Measurements from ENCODE around the gene FAM117B.

The FAM117B gene

DNA sequence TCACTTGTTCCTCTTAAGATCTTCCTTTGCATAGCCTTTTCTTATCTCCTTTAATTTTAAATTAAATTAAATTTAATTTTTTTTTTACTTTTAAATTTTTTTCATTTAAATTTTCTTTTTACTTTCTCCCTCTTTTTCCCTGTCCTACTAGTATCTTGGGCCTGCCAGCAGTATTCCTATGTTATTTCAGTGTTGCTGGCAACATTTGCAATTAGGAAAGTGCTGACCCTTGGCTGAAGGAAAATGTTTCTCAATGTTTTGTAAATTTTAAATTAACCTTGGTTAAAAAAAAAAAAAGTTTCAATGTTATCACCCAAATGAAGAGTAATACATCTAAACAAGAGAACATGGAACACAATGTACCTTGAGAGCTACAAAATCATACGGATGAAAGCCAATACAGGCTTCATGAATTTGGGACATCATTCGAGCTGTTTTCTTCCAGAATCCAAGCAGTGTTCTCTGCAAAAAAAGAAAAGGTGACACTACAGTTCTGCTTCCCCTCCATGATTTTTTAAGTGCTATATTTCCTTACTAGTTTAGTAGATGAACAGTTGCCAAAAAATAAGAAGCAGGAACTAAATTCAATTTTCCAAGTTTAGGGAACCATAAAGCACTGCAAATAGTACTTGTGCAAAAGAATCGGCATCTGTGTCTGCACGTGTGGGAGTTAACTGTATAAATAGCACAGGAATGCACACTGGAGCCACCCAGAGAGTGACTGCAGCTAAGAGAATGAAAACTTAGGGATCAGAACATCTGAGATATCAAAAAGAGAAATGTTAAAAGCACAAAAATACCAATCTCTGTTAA is 181.0 kb downstream of the FAM117B start:
- DNase-seq (ENCODE audit: low spot score): peak; percentile 30

DNA sequence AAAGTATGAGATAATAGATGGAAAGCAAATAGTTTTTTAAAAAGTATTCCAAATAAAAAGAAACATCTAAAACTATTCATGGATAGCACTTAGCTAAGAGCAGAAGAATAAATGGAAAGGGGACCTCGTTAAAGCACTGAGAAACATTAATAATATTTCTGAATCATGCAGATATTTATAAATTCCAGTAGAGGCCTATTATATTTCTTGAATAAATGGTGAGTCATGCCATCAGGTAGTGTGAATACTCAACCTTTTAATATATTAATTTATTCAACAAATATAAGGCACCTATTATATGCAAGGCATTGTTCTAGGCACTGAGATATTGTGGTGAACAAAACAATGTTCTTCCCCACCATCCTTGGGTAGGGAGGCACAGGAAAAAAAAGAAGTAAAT is 183.0 kb downstream of the FAM117B start:
- no peak for DNase-seq (ENCODE audit: low spot score)

DNA sequence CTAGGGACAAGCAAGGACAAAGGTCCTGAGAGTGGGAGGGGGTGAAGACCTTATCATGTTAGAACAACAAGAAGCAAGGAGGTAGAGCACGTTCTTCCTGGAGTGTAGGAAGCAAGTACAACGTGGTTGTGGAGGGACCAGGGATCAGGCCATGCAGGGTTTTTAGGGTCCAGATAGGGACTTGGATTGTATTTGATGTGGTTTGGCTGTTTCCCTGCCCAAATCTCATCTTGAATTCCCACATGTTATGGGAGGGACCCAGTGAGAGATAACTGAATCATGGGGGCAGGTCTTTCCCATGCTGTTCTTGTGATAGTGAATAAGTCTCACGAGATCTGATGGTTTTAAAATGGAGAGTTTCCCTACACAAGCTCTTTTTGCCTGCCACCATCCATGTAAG is 183.6 kb downstream of the FAM117B start:
- DNase-seq (ENCODE audit: low spot score): no peak

Data from AG20443 (cell line).